ENCODE measurements around the gene PADI2.

PADI2 gene

DNA sequence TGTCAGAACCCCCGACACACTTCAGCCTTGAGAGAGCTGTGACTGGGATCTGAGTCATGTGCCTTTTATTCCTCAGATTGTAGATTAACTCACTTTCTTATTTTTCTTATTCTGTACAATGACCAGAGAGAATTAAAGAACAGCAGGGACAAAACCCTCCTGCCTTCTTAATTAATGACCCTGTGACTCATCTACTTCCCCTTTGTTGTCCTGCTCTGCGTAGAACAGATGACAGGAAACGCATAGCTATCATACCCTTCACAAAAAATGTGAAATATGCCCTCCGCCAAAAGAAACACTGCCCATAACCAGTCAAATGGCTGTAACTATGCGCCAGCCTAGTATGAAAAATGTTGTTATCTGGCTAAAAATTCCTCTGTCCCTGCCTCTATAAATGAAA is 9.1 kb upstream of the PADI2 start:
- H3K4me3 Mint-ChIP-seq = no peak overlapping the region
- no peaks in the 10 kb centered on the region for H3K36me3 Mint-ChIP-seq (ENCODE audit: low read depth)
- TF ChIP-seq, protein P1, sequence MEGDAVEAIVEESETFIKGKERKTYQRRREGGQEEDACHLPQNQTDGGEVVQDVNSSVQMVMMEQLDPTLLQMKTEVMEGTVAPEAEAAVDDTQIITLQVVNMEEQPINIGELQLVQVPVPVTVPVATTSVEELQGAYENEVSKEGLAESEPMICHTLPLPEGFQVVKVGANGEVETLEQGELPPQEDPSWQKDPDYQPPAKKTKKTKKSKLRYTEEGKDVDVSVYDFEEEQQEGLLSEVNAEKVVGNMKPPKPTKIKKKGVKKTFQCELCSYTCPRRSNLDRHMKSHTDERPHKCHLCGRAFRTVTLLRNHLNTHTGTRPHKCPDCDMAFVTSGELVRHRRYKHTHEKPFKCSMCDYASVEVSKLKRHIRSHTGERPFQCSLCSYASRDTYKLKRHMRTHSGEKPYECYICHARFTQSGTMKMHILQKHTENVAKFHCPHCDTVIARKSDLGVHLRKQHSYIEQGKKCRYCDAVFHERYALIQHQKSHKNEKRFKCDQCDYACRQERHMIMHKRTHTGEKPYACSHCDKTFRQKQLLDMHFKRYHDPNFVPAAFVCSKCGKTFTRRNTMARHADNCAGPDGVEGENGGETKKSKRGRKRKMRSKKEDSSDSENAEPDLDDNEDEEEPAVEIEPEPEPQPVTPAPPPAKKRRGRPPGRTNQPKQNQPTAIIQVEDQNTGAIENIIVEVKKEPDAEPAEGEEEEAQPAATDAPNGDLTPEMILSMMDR (IDR thresholded peaks at IDR 0.05; ENCODE audit: unreplicated experiment in 3 of 3) = no peak
- H3K27me3 Mint-ChIP-seq (ENCODE audit: low read depth) = peaks cover 16% of the 10 kb centered on the region
- H3K27ac Mint-ChIP-seq = peak overlapping the region in 2 of 3 experiments; percentile 22 to 25
- peaks cover 8% of the 10 kb centered on the region for H3K4me1 Mint-ChIP-seq
- H3K9me3 Mint-ChIP-seq = no peaks in the 10 kb centered on the region

DNA sequence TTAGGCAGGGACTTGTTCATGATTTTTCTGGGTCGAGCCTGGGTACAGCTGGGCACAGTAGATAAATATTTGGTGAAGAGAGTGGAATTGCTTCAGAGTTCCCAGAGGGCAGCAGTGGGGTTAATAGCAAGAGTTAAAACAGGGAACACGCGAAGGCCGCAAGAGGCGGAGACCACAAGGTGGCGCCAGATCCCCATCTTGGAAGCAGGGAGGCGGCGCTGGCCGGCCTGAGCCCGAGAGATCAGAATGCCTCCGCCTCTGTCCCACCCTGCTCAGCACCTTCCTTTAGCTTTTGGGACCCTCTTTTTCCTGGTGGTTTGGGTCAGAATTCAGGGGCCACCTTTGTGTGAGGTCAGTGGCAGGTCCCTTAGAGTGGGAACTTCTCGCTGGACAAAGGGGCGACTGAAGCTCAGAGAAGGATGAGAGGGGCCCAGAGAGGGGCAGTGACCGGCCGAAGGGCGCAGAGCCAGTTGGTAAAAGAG is 6.5 kb upstream of the PADI2 start:
- peaks cover 32% of the 10 kb centered on the region for H3K4me1 Mint-ChIP-seq
- TF ChIP-seq, protein P1 (IDR thresholded peaks at IDR 0.05; ENCODE audit: unreplicated experiment in 3 of 3) = peak; percentile 95 to 98 (median 98)
- no peaks in the 10 kb centered on the region for H3K9me3 Mint-ChIP-seq
- H3K27ac Mint-ChIP-seq = peak overlapping the region in 1 of 3 experiments; percentile 2
- H3K36me3 Mint-ChIP-seq (ENCODE audit: low read depth) = no peaks in the 10 kb centered on the region
- no peak overlapping the region for H3K4me3 Mint-ChIP-seq
- peaks cover 21% of the 10 kb centered on the region for H3K27me3 Mint-ChIP-seq (ENCODE audit: low read depth)

DNA sequence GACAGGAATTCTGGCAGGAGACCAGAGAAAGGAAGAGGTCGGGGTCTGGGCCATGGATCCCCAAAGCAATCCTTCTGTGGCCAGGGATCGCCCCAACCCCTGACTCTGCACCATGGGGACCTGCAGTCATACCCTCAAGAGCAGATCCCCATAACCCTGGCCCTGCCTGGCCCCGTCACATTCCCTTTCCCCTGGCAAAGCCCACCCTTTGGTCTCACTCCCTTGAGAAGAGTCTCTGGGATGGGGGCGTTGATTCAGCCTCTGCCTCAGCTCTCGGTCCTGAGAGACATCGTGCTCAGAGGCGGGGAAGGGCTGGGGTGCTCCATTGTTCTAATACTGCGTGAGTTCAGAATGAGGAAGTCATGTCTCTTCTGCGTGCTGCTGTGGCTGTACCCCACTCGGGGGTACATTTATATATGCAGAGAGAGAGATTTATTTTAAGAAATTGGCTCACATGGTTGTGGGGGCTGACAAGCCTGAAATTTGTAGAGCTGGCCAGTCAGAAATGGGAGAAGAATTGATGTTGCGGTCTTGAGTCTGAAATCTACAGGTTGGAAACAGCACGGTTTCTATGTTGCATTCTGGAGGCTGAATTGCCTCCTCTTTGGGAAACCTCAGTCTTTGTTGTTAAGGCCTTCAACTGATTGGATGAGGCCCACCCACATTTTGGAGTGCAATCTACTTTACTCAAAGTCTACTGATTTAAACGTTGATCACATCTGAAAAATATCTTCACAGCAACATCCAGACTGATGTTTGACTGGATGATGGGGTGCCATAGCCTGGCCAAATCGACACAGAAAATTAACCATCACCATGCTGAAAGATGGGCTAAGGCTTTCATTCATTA is 4.2 kb upstream of the PADI2 start:
- no peak overlapping the region for H3K27ac Mint-ChIP-seq
- no peaks in the 10 kb centered on the region for H3K36me3 Mint-ChIP-seq (ENCODE audit: low read depth)
- peaks cover 38% of the 10 kb centered on the region for H3K4me1 Mint-ChIP-seq
- H3K4me3 Mint-ChIP-seq = no peak overlapping the region
- TF ChIP-seq, protein P1 (IDR thresholded peaks at IDR 0.05; ENCODE audit: unreplicated experiment in 3 of 3) = no peak
- no peaks in the 10 kb centered on the region for H3K9me3 Mint-ChIP-seq
- peaks cover 41% of the 10 kb centered on the region for H3K27me3 Mint-ChIP-seq (ENCODE audit: low read depth)

DNA sequence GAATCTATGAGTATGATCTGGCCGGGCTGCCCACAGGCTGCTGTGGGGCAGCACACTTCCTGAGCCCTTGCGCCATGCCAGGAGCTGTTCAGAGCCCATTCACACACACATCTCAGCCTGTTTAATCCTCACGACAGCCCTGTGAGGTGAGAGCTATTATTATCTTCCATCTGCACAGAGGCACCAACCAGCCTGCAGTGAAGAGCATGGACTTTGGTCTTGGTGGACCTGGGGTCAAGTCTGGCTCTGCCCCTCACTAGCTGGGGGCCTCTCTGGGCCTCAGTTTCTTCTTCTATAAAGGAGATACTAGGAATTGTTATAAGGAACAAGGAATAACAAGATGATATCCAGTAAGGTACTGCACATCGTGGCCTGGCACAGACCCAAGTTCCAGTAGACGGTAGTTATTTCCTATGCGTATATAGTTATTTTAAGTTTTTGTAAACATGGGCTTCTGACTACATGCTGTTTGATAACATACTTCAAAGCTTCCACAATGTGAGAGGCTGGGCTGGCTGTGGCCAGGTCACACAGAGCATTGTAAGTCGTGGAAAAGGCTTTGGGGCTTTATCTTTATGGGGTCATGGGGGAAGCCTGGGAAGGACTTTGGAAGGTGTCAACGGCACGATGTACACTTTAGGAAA is 3.4 kb upstream of the PADI2 start:
- Mint-ChIP-seq H3K27me3 (ENCODE audit: low read depth) (peaks cover 49% of the 10 kb centered on the region), H3K27ac (no peak overlapping the region), H3K4me3 (peak overlapping the region in 1 of 3 experiments; percentile 31), H3K9me3 (no peaks in the 10 kb centered on the region), H3K36me3 (ENCODE audit: low read depth) (no peaks in the 10 kb centered on the region), H3K4me1 (peaks cover 42% of the 10 kb centered on the region)
- TF ChIP-seq, protein P1 (IDR thresholded peaks at IDR 0.05; ENCODE audit: unreplicated experiment in 3 of 3) = no peak

DNA sequence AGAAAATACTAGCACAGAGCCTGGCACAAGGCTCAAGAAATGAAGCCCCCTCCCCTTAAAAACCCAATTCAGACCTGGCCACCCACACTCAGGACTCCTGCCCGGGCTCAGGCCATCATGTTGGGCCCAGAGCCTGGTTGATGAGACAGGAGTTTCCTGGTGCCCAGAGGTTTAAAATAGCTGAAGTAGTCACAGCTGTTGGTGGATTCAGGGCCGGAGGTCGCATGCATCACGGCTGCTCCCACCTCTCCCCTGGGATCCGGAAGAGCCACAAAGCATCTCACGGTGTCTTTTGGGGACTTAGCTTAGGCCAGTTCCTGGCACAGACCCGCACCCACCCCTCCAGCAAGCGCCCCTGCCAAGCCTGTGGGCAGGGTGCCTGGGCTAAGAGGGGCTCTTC is 2.6 kb upstream of the PADI2 start:
- Mint-ChIP-seq H3K27me3 (ENCODE audit: low read depth) (peaks cover 56% of the 10 kb centered on the region), H3K36me3 (ENCODE audit: low read depth) (no peaks in the 10 kb centered on the region), H3K4me3 (no peak overlapping the region), H3K4me1 (peaks cover 47% of the 10 kb centered on the region), H3K9me3 (no peaks in the 10 kb centered on the region), H3K27ac (no peak overlapping the region)
- TF ChIP-seq, protein P1 (IDR thresholded peaks at IDR 0.05; ENCODE audit: unreplicated experiment in 3 of 3) = no peak

Data from nephron (organoid).